ENCODE data around the gene CYB5R3.
A peak's percentile ranks its signal among the peaks of the same experiment; 100 is the strongest.
"Not testable (repeated sequence)": the region's sequence is repeated elsewhere in the genome, so short reads cannot be mapped to it uniquely, and the experiment has no call there.

The CYB5R3 gene

GRCh38 chr22:42677936-42678335, 28.7 kb upstream of the CYB5R3 start:
- DNase-seq = not testable (repeated sequence)

- DNase-seq = no peak
Measured at GRCh38 chr22:42676059-42676607, 26.9 kb upstream of the CYB5R3 start.

GRCh38 chr22:42673898-42674401, 24.8 kb upstream of the CYB5R3 start:
- DNase-seq = no peak

GRCh38 chr22:42673071-42673470, 23.9 kb upstream of the CYB5R3 start:
- DNase-seq = not testable (repeated sequence)

- no peak for DNase-seq
Measured at GRCh38 chr22:42670921-42671709, 21.9 kb upstream of the CYB5R3 start.

GRCh38 chr22:42670046-42670445, 20.9 kb upstream of the CYB5R3 start:
- no peak for DNase-seq

GRCh38 chr22:42666393-42666792, 17.2 kb upstream of the CYB5R3 start:
- not testable (repeated sequence) for DNase-seq

GRCh38 chr22:42664976-42665831, 16.0 kb upstream of the CYB5R3 start:
- no peak for DNase-seq

- peak; percentile 67 for DNase-seq
Measured at GRCh38 chr22:42661985-42662831, 13.0 kb upstream of the CYB5R3 start.

GRCh38 chr22:42656578-42656977, 7.4 kb upstream of the CYB5R3 start:
- no peak for DNase-seq

GRCh38 chr22:42655693-42656092, 6.5 kb upstream of the CYB5R3 start:
- DNase-seq = no peak

- DNase-seq = no peak
Measured at GRCh38 chr22:42654436-42655073, 5.4 kb upstream of the CYB5R3 start.

GRCh38 chr22:42653999-42654398, 4.8 kb upstream of the CYB5R3 start:
- DNase-seq = no peak

- no peak for DNase-seq
Measured at GRCh38 chr22:42651134-42651533, 1.9 kb upstream of the CYB5R3 start.

- no peak for DNase-seq
Measured at GRCh38 chr22:42648368-42649245, 585 bp downstream of the CYB5R3 start.

- DNase-seq = no peak
Measured at GRCh38 chr22:42648017-42648367, 1.2 kb downstream of the CYB5R3 start.

- DNase-seq = no peak
Measured at GRCh38 chr22:42646569-42647525, 2.3 kb downstream of the CYB5R3 start.

- DNase-seq = no peak
Measured at GRCh38 chr22:42645938-42646568, 3.1 kb downstream of the CYB5R3 start.

- DNase-seq = no peak
Measured at GRCh38 chr22:42645341-42645937, 3.8 kb downstream of the CYB5R3 start.

Measured in NCI-H1694 (cell line).